ENCODE measurements around the gene CACNA1A. TPM values are rescaled to one million over a fixed set of nuclear protein-coding genes. Genes with fewer than 3 reads are reported as not detected.

Gene CACNA1A
- total RNA-seq, 1 donor from 2014 or later, result 23.2 TPM

DNA sequence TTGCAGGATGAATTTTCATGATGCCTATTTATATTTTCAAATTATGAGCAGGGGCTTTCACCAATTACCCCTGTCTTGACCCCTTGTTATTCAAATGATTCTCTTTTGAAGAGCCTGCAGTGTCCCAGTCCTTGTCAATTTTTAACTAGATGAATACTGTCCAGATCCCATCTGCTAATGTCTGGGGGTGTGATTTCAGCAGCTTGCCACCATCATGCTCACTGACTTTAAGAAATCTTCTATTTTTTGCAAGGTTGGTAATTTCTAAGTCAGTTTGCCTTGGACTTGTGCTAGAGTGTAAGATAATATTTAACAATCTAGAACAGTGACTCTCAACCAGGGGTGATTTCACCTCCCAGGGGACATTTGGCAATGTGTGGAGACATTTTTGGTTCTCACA, 106.0 kb downstream of the CACNA1A start:
- no peak overlapping the region for H3K4me3 Mint-ChIP-seq
- no peaks in the 10 kb centered on the region for H3K9me3 Mint-ChIP-seq
- peaks cover 5% of the 10 kb centered on the region for H3K4me1 Mint-ChIP-seq (ENCODE audit: unreplicated experiment)
- TF ChIP-seq, protein P1, sequence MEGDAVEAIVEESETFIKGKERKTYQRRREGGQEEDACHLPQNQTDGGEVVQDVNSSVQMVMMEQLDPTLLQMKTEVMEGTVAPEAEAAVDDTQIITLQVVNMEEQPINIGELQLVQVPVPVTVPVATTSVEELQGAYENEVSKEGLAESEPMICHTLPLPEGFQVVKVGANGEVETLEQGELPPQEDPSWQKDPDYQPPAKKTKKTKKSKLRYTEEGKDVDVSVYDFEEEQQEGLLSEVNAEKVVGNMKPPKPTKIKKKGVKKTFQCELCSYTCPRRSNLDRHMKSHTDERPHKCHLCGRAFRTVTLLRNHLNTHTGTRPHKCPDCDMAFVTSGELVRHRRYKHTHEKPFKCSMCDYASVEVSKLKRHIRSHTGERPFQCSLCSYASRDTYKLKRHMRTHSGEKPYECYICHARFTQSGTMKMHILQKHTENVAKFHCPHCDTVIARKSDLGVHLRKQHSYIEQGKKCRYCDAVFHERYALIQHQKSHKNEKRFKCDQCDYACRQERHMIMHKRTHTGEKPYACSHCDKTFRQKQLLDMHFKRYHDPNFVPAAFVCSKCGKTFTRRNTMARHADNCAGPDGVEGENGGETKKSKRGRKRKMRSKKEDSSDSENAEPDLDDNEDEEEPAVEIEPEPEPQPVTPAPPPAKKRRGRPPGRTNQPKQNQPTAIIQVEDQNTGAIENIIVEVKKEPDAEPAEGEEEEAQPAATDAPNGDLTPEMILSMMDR (conservative IDR thresholded peaks at IDR 0.05), result no peak
- no peak overlapping the region for H3K27ac Mint-ChIP-seq
- peaks cover 6% of the 10 kb centered on the region for H3K27me3 Mint-ChIP-seq
- no peak for DNase-seq (ENCODE audit: extremely low spot score, unreplicated experiment)
- H3K36me3 Mint-ChIP-seq, result no peaks in the 10 kb centered on the region

DNA sequence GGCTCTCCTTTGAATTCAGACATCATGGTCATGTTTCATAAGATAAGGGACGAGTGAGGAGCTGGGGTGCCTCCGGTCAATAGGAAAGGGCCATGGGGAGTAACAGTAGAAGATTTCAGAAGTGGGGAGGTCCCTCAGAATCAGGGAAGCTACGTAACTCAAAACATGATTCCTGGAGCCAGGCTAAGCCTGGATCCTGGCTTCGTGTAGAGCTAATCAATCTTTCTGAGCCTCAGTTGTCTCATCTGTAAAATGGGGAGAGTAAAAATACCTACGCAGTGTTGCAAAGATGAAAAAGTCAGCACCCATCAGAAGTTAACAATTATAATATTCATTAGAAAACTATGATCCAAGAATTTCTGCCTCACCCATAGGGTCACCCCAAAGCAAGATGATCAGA, 106.5 kb downstream of the CACNA1A start:
- H3K36me3 Mint-ChIP-seq, result no peaks in the 10 kb centered on the region
- no peaks in the 10 kb centered on the region for H3K9me3 Mint-ChIP-seq
- TF ChIP-seq, protein P1 (conservative IDR thresholded peaks at IDR 0.05), result no peak
- H3K27me3 Mint-ChIP-seq, result peaks cover 6% of the 10 kb centered on the region
- H3K4me3 Mint-ChIP-seq, result no peak overlapping the region
- DNase-seq (ENCODE audit: extremely low spot score, unreplicated experiment), result no peak
- H3K4me1 Mint-ChIP-seq (ENCODE audit: unreplicated experiment), result peaks cover 5% of the 10 kb centered on the region
- H3K27ac Mint-ChIP-seq, result no peak overlapping the region

DNA sequence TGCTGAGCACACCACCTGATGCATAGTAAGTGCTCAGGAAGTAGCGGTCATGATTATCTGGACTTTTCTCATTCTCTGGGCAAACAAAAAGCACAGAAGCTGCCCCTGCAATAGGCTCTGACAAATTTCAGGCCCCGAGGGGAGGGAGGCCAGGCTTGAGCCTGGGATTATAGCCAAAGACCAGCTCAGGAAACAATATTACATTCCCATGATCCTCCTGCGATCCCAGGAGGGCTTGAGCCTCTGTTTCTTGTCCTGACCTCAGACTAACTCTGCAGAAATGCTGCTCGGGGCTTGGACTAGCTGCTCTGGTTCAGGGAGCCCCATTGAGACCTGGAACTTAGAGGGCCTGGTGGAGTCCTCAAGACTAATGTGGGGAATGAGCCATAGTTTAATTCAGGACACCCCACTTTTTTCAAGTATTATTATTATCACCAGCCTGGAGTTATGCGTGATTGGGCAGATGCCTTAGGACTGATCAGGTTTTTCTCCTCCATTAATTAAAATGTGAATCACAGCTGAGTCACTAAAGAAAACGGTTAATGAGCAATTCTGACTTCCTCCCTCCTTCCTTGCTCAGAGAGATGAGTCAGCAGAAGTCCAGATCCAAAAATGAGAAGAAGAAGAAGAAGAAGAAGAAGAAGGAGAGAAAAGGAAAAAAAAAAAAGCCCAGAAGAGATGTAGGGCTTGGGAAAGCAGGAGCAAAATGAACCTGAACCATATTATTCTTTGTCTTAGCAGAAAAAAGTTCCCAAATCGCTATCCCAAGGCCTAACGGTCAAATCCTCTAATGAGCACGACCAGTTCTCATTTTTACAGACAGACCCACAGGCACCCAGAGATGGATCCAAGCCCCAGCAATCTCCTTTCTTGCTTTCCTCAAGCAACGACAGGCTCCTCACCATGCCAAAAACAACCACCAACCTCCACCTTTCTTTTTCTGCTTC, 107.2 kb downstream of the CACNA1A start:
- Mint-ChIP-seq H3K27ac (no peak overlapping the region), H3K4me1 (ENCODE audit: unreplicated experiment) (peaks cover 5% of the 10 kb centered on the region), H3K36me3 (no peaks in the 10 kb centered on the region), H3K27me3 (peaks cover 12% of the 10 kb centered on the region), H3K4me3 (no peak overlapping the region), H3K9me3 (no peaks in the 10 kb centered on the region)
- DNase-seq (ENCODE audit: extremely low spot score, unreplicated experiment), result no peak
- TF ChIP-seq, protein P1 (conservative IDR thresholded peaks at IDR 0.05), result no peak

DNA sequence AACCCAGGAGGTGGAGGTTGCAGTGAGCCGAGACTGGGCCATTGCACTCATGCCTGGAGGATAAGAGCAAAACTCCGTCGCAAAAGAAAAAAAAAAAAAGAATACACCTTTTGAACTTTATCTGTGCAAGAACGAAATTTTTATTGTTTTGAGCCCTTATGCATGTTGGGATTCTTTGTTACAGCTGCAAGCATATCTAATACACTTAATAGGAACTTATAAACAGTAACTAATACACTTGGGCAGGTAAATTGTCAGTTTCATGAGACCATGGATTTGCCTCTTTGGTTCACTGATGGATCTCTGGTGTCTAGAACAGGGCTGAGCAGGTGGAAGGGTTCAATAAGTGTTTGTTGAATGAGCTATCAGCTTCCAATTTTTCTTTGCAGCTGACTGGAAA, 108.1 kb downstream of the CACNA1A start:
- peaks cover 5% of the 10 kb centered on the region for H3K4me1 Mint-ChIP-seq (ENCODE audit: unreplicated experiment)
- TF ChIP-seq, protein P1 (conservative IDR thresholded peaks at IDR 0.05), result no peak
- H3K27ac Mint-ChIP-seq, result no peak overlapping the region
- no peak for DNase-seq (ENCODE audit: extremely low spot score, unreplicated experiment)
- peaks cover 13% of the 10 kb centered on the region for H3K27me3 Mint-ChIP-seq
- H3K4me3 Mint-ChIP-seq, result no peak overlapping the region
- no peaks in the 10 kb centered on the region for H3K9me3 Mint-ChIP-seq
- H3K36me3 Mint-ChIP-seq, result no peaks in the 10 kb centered on the region

DNA sequence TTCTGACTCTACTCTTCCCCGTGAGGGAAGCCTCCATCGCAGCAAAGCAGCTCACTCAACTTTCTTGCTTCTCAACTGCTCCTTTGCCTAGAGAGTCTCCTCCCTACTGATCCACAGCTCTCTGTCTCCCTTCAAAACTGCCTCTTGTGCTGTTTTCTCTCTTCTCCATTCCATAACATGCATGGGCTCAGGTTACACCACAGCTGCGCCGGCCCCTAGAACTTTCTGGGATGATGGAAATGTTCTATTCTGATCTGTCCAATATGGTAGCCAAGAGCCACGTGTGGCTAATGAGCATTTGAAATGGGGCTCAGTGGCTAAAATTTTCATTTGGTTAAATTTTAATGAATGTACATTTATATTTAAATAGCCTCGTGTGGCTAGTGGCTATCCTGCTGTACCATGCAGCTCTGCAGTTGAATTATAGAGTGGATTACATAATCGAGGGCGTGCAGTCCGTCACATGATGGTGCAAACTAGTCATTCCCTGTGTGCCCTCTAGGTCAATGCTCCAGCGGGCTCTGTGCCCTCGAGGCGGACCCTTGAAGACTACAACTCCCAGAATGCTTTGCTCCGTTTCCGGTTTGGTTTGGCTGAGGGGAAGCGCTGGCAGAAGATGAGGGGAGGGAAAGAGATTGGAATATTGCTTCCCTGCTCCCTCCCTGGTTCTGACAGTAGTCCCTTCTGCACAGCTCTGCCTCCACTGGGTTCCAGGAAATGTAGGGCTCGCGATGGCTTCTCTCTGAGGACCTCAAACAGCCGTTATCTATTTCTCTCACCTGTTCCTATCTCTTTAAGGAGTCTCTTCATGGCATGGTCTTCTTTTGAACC, 109.8 kb downstream of the CACNA1A start:
- DNase-seq (ENCODE audit: extremely low spot score, unreplicated experiment), result no peak
- Mint-ChIP-seq H3K9me3 (no peaks in the 10 kb centered on the region), H3K27ac (no peak overlapping the region), H3K4me3 (peak overlapping the region; percentile 41), H3K27me3 (peaks cover 23% of the 10 kb centered on the region), H3K36me3 (no peaks in the 10 kb centered on the region), H3K4me1 (ENCODE audit: unreplicated experiment) (peaks cover 5% of the 10 kb centered on the region)
- TF ChIP-seq, protein P1 (conservative IDR thresholded peaks at IDR 0.05), result peak; percentile 50

Data from type B pancreatic cell (in vitro differentiated cells).